ENCODE measurements around the gene NPR3. TPM values are rescaled to one million over a fixed set of nuclear protein-coding genes. Genes with fewer than 3 reads are reported as not detected.
A peak's percentile ranks its signal among the peaks of the same experiment; 100 is the strongest.

Gene NPR3
- polyA plus RNA-seq, 1 experiment: 4.4 TPM

DNA sequence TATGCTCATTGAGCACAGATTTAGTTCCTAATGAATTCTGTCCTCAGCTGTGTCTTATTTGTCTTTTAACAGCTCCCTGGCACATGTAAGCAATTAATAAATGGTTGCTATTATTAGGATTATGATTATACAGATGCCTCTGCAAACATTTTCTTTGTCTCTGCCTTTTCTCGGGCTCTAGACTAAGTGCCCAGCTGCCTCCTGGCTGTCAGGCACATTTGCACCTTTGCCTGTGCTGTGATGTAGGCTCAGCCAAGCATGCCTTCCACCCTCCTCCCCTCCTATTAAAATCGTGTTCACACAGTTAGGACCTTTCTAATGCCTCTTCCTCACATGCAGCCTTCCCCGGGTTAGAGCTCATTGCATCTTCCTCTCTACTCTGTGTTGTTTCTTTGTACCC, 25.7 kb downstream of the NPR3 start:
- ChIA-PET CTCF (interaction anchor here (0.9 kb wide), 1 partner anchor 28 kb away, joined by 3 read pairs; no protein-coding TSS in a partner anchor), POLR2A (no interaction called here)
- Histone ChIP-seq H3K9me3 (ENCODE audit: control insufficient read depth, insufficient read depth, low read length) (no peaks in the 10 kb centered on the region; the same call in 1 of the 2 replicates), H3K27ac (ENCODE audit: low read depth, low read length) (no peak overlapping the region), H3K4me3 (ENCODE audit: low read depth, low read length) (no peak overlapping the region), H3K27me3 (ENCODE audit: control insufficient read depth, insufficient read depth, low read length) (no peaks in the 10 kb centered on the region)
- TF ChIP-seq, protein P1, sequence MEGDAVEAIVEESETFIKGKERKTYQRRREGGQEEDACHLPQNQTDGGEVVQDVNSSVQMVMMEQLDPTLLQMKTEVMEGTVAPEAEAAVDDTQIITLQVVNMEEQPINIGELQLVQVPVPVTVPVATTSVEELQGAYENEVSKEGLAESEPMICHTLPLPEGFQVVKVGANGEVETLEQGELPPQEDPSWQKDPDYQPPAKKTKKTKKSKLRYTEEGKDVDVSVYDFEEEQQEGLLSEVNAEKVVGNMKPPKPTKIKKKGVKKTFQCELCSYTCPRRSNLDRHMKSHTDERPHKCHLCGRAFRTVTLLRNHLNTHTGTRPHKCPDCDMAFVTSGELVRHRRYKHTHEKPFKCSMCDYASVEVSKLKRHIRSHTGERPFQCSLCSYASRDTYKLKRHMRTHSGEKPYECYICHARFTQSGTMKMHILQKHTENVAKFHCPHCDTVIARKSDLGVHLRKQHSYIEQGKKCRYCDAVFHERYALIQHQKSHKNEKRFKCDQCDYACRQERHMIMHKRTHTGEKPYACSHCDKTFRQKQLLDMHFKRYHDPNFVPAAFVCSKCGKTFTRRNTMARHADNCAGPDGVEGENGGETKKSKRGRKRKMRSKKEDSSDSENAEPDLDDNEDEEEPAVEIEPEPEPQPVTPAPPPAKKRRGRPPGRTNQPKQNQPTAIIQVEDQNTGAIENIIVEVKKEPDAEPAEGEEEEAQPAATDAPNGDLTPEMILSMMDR (IDR thresholded peaks at IDR 0.05; ENCODE audit: low read depth, low read length): no peak
- no peak for DNase-seq (ENCODE audit: low read depth, low spot score)

DNA sequence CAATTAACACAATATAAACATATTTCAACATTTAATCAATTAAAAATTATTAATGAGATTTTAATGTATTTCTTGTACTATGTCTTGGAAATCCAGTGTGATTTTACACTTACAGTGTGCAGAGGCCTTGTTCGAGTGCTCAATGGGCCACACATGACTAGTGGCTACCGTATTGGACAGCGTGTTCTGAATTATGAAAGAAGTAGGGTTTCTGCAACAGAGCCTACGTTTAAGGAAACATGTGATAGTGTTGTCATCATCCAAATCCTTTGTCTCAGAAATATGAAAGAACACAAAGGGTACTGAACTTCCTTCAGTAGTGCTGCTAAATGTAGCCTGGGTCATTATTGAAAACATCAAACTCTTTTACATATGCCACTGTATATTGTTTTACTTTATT, 29.5 kb downstream of the NPR3 start:
- CTCF ChIA-PET: no interaction called here

DNA sequence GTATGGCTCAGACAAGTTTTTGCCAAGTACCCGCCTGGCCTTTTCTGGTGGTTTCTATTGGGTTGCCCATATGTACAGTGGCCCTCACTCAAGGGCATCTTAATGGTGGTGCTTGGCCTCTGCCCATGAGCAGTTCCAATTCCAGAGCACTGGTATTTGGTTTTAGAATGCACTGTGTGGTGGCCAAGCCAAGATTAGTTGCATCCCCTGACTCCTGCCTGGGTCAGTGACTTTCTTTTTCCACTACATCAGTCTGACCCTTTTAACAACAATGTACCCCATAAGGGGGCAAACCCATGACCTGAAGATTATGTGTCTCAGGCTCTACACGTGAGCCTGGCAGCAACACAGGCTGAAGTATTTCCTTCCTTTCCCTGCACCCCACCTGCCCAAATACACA, 34.2 kb downstream of the NPR3 start:
- Histone ChIP-seq H3K27me3 (ENCODE audit: control insufficient read depth, insufficient read depth, low read length) (no peaks in the 10 kb centered on the region), H3K9me3 (ENCODE audit: control insufficient read depth, insufficient read depth, low read length) (peaks cover 5% of the 10 kb centered on the region; the same call in 1 of the 2 replicates), H3K4me3 (ENCODE audit: low read depth, low read length) (no peak overlapping the region), H3K27ac (ENCODE audit: low read depth, low read length) (no peak overlapping the region)
- no peak for DNase-seq (ENCODE audit: low read depth, low spot score)
- TF ChIP-seq, protein P1 (IDR thresholded peaks at IDR 0.05; ENCODE audit: low read depth, low read length): no peak
- POLR2A ChIA-PET: no interaction called here
- CTCF ChIA-PET: no interaction called here

More for the DNA sequence above, 29.5 kb downstream of the NPR3 start:
- no peak overlapping the region for H3K4me3 ChIP-seq (ENCODE audit: low read depth, low read length)
- H3K27ac ChIP-seq (ENCODE audit: low read depth, low read length): no peak overlapping the region
- POLR2A ChIA-PET: no interaction called here
- no peak for DNase-seq (ENCODE audit: low read depth, low spot score)
- H3K9me3 ChIP-seq (ENCODE audit: control insufficient read depth, insufficient read depth, low read length): no peaks in the 10 kb centered on the region
- H3K27me3 ChIP-seq (ENCODE audit: control insufficient read depth, insufficient read depth, low read length): no peaks in the 10 kb centered on the region
- TF ChIP-seq, protein P1 (IDR thresholded peaks at IDR 0.05; ENCODE audit: low read depth, low read length): no peak

DNA sequence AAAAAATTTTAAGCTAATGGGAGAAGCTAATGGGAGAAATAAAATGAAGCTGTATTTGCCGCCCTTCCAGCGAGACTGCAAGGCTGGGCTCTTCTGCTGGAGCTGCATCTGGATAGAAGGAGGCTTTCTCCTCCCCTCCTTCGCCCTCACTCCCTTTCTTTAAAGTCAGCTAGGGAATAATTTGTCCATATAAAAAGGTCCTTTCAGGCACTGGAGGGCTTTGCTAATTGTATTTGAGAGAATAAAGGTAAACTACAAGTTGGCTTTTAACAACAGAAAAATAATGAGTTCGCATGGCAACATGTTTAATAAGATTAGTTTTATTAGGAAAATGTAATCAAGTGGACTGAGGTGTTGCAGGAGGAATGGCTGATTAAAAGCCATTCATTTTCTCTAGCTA, 41.3 kb downstream of the NPR3 start:
- ChIA-PET POLR2A (interaction anchor here (0.6 kb wide), 1 partner anchor 58 kb away, joined by 3 read pairs; no protein-coding TSS in a partner anchor), CTCF (interaction anchor here (0.8 to 1.1 kb wide), 2 partner anchors 18 to 44 kb away, joined by 3 read pairs; no protein-coding TSS in a partner anchor)
- Histone ChIP-seq H3K27me3 (ENCODE audit: control insufficient read depth, insufficient read depth, low read length) (no peaks in the 10 kb centered on the region), H3K9me3 (ENCODE audit: control insufficient read depth, insufficient read depth, low read length) (peaks cover 6% of the 10 kb centered on the region; the same call in 1 of the 2 replicates), H3K27ac (ENCODE audit: low read depth, low read length) (no peak overlapping the region), H3K4me3 (ENCODE audit: low read depth, low read length) (no peak overlapping the region)
- DNase-seq (ENCODE audit: low read depth, low spot score): no peak
- TF ChIP-seq, protein P1 (IDR thresholded peaks at IDR 0.05; ENCODE audit: low read depth, low read length): no peak

DNA sequence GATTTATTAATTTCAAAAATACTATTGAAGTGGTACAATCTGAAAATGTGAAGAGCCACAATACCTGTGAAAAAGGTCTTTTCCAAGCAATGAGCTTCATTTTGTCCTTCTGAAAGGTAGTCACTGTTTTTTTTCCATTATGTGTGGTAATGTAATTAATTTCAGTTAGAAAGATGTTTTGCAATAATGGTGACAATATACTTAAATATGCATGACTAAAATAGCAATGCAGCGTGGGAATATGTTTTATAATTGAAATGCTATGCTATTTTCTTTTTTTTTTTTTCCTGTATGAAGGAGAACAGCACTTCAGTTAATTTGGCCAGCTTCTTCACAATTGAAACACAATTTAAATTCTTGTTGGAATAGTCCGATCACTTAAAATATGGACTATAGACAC, 41.9 kb downstream of the NPR3 start:
- Histone ChIP-seq H3K27me3 (ENCODE audit: control insufficient read depth, insufficient read depth, low read length) (no peaks in the 10 kb centered on the region), H3K9me3 (ENCODE audit: control insufficient read depth, insufficient read depth, low read length) (peaks cover 6% of the 10 kb centered on the region; the same call in 1 of the 2 replicates), H3K4me3 (ENCODE audit: low read depth, low read length) (no peak overlapping the region), H3K27ac (ENCODE audit: low read depth, low read length) (no peak overlapping the region)
- DNase-seq (ENCODE audit: low read depth, low spot score): peak; percentile 7
- TF ChIP-seq, protein P1 (IDR thresholded peaks at IDR 0.05; ENCODE audit: low read depth, low read length): no peak
- POLR2A ChIA-PET: interaction anchor here (0.6 to 0.7 kb wide), 2 partner anchors 57 to 430 kb away, joined by 3 to 5 read pairs; no protein-coding TSS in a partner anchor
- CTCF ChIA-PET: interaction anchor here (0.7 to 0.8 kb wide), 3 partner anchors 44 to 670 kb away, joined by 3 to 5 read pairs (median 4); no protein-coding TSS in a partner anchor
